Measurements from ENCODE around the gene MMS22L. TPM values are rescaled to one million over a fixed set of nuclear protein-coding genes. Genes with fewer than 3 reads are reported as not detected.

Gene MMS22L
- total RNA-seq, 2 experiments from 2014 or later, result 5.3 to 5.8 TPM

- Histone ChIP-seq H3K27ac (ENCODE audit: low read depth in 1 of 2, low read length in 2 of 2) (no peak overlapping the region), H3K4me3 (ENCODE audit: low read length) (no peak overlapping the region), H3K27me3 (ENCODE audit: control insufficient read depth in 1 of 2, insufficient read depth in 2 of 2, low read length in 2 of 2) (no peaks in the 10 kb centered on the region), H3K4me1 (ENCODE audit: insufficient read depth, low read length) (no peaks in the 10 kb centered on the region), H3K9me3 (ENCODE audit: control insufficient read depth in 1 of 2, insufficient read depth in 1 of 2, low read length in 2 of 2) (no peaks in the 10 kb centered on the region), H3K36me3 (ENCODE audit: insufficient read depth, low read length) (no peaks in the 10 kb centered on the region)
- Mint-ChIP-seq H3K27me3 (no peaks in the 10 kb centered on the region), H3K27ac (no peak overlapping the region), H3K36me3 (ENCODE audit: low read depth) (peaks cover 8% of the 10 kb centered on the region), H3K4me3 (no peak overlapping the region), H3K4me1 (ENCODE audit: low read depth) (no peaks in the 10 kb centered on the region), H3K9me3 (no peaks in the 10 kb centered on the region)
- CTCF ChIA-PET, result no interaction called here
- no peak for DNase-seq
- intact Hi-C loops (cut with DNase I, micrococcal nuclease), result no loop called here
- no peak for ATAC-seq (ENCODE audit: poor library complexity)
- POLR2A ChIA-PET, result no interaction called here
- TF ChIP-seq, protein P1, sequence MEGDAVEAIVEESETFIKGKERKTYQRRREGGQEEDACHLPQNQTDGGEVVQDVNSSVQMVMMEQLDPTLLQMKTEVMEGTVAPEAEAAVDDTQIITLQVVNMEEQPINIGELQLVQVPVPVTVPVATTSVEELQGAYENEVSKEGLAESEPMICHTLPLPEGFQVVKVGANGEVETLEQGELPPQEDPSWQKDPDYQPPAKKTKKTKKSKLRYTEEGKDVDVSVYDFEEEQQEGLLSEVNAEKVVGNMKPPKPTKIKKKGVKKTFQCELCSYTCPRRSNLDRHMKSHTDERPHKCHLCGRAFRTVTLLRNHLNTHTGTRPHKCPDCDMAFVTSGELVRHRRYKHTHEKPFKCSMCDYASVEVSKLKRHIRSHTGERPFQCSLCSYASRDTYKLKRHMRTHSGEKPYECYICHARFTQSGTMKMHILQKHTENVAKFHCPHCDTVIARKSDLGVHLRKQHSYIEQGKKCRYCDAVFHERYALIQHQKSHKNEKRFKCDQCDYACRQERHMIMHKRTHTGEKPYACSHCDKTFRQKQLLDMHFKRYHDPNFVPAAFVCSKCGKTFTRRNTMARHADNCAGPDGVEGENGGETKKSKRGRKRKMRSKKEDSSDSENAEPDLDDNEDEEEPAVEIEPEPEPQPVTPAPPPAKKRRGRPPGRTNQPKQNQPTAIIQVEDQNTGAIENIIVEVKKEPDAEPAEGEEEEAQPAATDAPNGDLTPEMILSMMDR (IDR thresholded peaks at IDR 0.05), result no peak
Observed at GRCh38 chr6:97100696-97101095, 182.3 kb downstream of the MMS22L start.

- no peak overlapping the region for H3K27ac Mint-ChIP-seq
- H3K27me3 Mint-ChIP-seq, result no peaks in the 10 kb centered on the region
- Histone ChIP-seq H3K4me3 (ENCODE audit: low read length) (no peak overlapping the region), H3K4me1 (ENCODE audit: insufficient read depth, low read length) (no peaks in the 10 kb centered on the region), H3K27me3 (ENCODE audit: control insufficient read depth in 1 of 2, insufficient read depth in 2 of 2, low read length in 2 of 2) (no peaks in the 10 kb centered on the region), H3K9me3 (ENCODE audit: control insufficient read depth in 1 of 2, insufficient read depth in 1 of 2, low read length in 2 of 2) (no peaks in the 10 kb centered on the region), H3K27ac (ENCODE audit: low read depth in 1 of 2, low read length in 2 of 2) (no peak overlapping the region), H3K36me3 (ENCODE audit: insufficient read depth, low read length) (no peaks in the 10 kb centered on the region)
- ATAC-seq (ENCODE audit: poor library complexity), result no peak
- no peak overlapping the region for H3K4me3 Mint-ChIP-seq
- H3K36me3 Mint-ChIP-seq (ENCODE audit: low read depth), result no peaks in the 10 kb centered on the region
- TF ChIP-seq, protein P1 (IDR thresholded peaks at IDR 0.05), result no peak
- H3K4me1 Mint-ChIP-seq (ENCODE audit: low read depth), result no peaks in the 10 kb centered on the region
- DNase-seq, result no peak
- ChIA-PET POLR2A (no interaction called here), CTCF (no interaction called here)
- H3K9me3 Mint-ChIP-seq, result no peaks in the 10 kb centered on the region
- intact Hi-C loops (cut with DNase I, micrococcal nuclease), result no loop called here
Observed at GRCh38 chr6:97097068-97098047, 185.7 kb downstream of the MMS22L start.

DNA sequence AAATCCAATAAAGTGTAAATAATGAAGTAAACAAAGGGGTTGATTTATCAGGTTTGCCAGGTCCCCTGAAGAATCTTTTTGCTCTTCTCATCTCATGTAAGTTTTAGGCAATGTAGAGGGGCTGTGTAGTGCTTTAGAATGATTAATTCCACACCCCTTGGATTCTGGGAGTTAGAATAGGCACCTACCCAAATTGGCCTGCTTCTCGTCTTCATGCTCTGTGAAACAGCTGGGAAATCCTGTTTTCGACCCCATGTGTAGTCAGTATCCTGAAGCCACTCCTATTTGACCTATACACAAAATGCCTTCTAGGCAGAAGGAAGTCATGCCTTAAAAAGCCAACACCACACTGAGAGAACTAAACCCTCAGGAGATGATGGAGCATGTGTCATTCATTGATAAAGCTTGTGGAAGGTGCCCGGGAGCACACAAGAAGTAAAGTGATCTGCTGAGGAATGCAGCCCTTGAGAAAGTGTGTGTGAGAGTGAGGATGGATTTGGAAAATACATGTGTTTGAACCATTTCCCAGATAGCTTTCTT lies 187.6 kb downstream of the MMS22L start:
- no peaks in the 10 kb centered on the region for H3K4me1 ChIP-seq (ENCODE audit: insufficient read depth, low read length)
- no peaks in the 10 kb centered on the region for H3K27me3 ChIP-seq (ENCODE audit: control insufficient read depth in 1 of 2, insufficient read depth in 2 of 2, low read length in 2 of 2)
- no peak for ATAC-seq (ENCODE audit: poor library complexity)
- no peak overlapping the region for H3K27ac ChIP-seq (ENCODE audit: low read depth in 1 of 2, low read length in 2 of 2)
- H3K27ac Mint-ChIP-seq, result no peak overlapping the region
- no peak for DNase-seq
- H3K36me3 Mint-ChIP-seq (ENCODE audit: low read depth), result no peaks in the 10 kb centered on the region
- no peaks in the 10 kb centered on the region for H3K36me3 ChIP-seq (ENCODE audit: insufficient read depth, low read length)
- H3K4me3 ChIP-seq (ENCODE audit: low read length), result no peak overlapping the region
- TF ChIP-seq, protein P1 (IDR thresholded peaks at IDR 0.05), result no peak
- no peaks in the 10 kb centered on the region for H3K4me1 Mint-ChIP-seq (ENCODE audit: low read depth)
- no peaks in the 10 kb centered on the region for H3K9me3 ChIP-seq (ENCODE audit: control insufficient read depth in 1 of 2, insufficient read depth in 1 of 2, low read length in 2 of 2)
- ChIA-PET CTCF (interaction anchor here (0.6 kb wide), 1 partner anchor 40 kb away, joined by 3 read pairs; no protein-coding TSS in a partner anchor), POLR2A (no interaction called here)
- no peak overlapping the region for H3K4me3 Mint-ChIP-seq
- H3K27me3 Mint-ChIP-seq, result no peaks in the 10 kb centered on the region
- H3K9me3 Mint-ChIP-seq, result no peaks in the 10 kb centered on the region
- intact Hi-C loops (cut with DNase I, micrococcal nuclease), result no loop called here

Measured in CD4-positive, alpha-beta T cell (primary cell).